OCI-LY3 (cell line): ENCODE data around the gene USPL1.
A peak's percentile ranks its signal among the peaks of the same experiment; 100 is the strongest.

Source experiments
- H2AFZ ChIP-seq: fragments of 200-600, 300-600 bp; shearing (Covaris generic); 2 replicates; pipeline ENCODE4 v1.6.0; 2014; ENCODE audit warnings: antibody characterized with exemption, low read depth, low read length
- H3K27ac ChIP-seq: fragments of 200-600, 300-600 bp; sonication (generic); 2 replicates; pipeline ENCODE4 v1.5.1; 2014; ENCODE audit warnings: mild to moderate bottlenecking, low read length, moderate library complexity, mixed read lengths
- H3K27me3 ChIP-seq: fragments of 200-600, 300-600 bp; sonication (generic); 2 replicates; pipeline ENCODE4 v1.6.1; 2014; ENCODE audit warnings: low read depth, low read length, mixed read lengths
- H3K36me3 ChIP-seq: fragments of 200-600, 300-600 bp; sonication (generic); replicated peaks from 2 replicates; pipeline ENCODE3; 2014; ENCODE audit warnings: low read depth, low read length, mixed read lengths
- H3K4me1 ChIP-seq: fragments of 300-600, 200-600 bp; sonication (generic); 2 replicates; pipeline ENCODE4 v1.6.1; 2014; ENCODE audit warnings: low read length, mixed read lengths
- H3K4me2 ChIP-seq: fragments of 200-600, 300-600 bp; sonication (generic); 2 replicates; pipeline ENCODE4 v1.6.1; 2014; ENCODE audit warnings: low read length, mixed read lengths
- H3K4me3 ChIP-seq: fragments of 300-600, 200-600 bp; sonication (generic); 2 replicates; pipeline ENCODE4 v1.5.1; 2014; ENCODE audit warnings: antibody characterized with exemption, mild to moderate bottlenecking, low read length, moderate library complexity
- H3K79me2 ChIP-seq: fragments of 300-600, 200-600 bp; shearing (Covaris generic); 2 replicates; pipeline ENCODE4 v1.6.1; 2014; ENCODE audit warnings: mild to moderate bottlenecking, low read length, mixed read lengths
- H3K9ac ChIP-seq: fragments of 300-600, 200-600 bp; shearing (Covaris generic); 2 replicates; pipeline ENCODE4 v1.6.0; 2014; ENCODE audit warnings: mild to moderate bottlenecking, low read length, moderate library complexity
- H3K9me3 ChIP-seq: fragments of 200-600, 300-600 bp; shearing (Covaris generic); 2 replicates; pipeline ENCODE4 v1.6.1; 2014; ENCODE audit warnings: low read length, mixed read lengths; ENCODE audit not compliant: insufficient read depth
- H4K20me1 ChIP-seq: fragments of 200-600, 300-600 bp; sonication (generic); 2 replicates; pipeline ENCODE4 v1.6.1; 2016; ENCODE audit warnings: low read length, mixed read lengths; ENCODE audit not compliant: insufficient read depth
- CTCF ChIP-seq: fragments of 200-600, 300-600 bp; sonication (generic); IDR thresholded peaks from 2 replicates; pipeline ENCODE4 v1.5.1; 2014; ENCODE audit warnings: antibody characterized with exemption, low read length, low read depth
- EZH2phosphoT487 ChIP-seq: fragments of 200-600 bp; shearing (Covaris generic); IDR thresholded peaks from 2 replicates; pipeline ENCODE4 v1.6.1; 2018; ENCODE audit warnings: antibody characterized with exemption, mixed run types, low read depth

USPL1 gene

GRCh38 chr13:30619731-30620130, 2.0 kb downstream of the USPL1 start:
- Histone ChIP-seq H3K9ac (no peak overlapping the region), H3K4me2 (peak overlapping the region; percentile 87), H3K27me3 (no peaks in the 10 kb centered on the region), H3K27ac (no peak overlapping the region), H3K9me3 (no peaks in the 10 kb centered on the region), H3K36me3 (peaks cover 27% of the 10 kb centered on the region), H4K20me1 (peaks cover 41% of the 10 kb centered on the region), H2AFZ (no peak overlapping the region), H3K4me3 (peak overlapping the region; percentile 83; the same call in 1 of the 2 replicates), H3K79me2 (peaks cover 78% of the 10 kb centered on the region), H3K4me1 (peaks cover 24% of the 10 kb centered on the region)
- no peak for TF ChIP-seq EZH2phosphoT487
- no peak for TF ChIP-seq CTCF

- H4K20me1 ChIP-seq: peaks cover 45% of the 10 kb centered on the region
- no peaks in the 10 kb centered on the region for H3K27me3 ChIP-seq
- no peak overlapping the region for H3K4me3 ChIP-seq
- H2AFZ ChIP-seq: no peak overlapping the region
- peaks cover 16% of the 10 kb centered on the region for H3K4me1 ChIP-seq
- H3K9me3 ChIP-seq: no peaks in the 10 kb centered on the region
- H3K36me3 ChIP-seq: peaks cover 31% of the 10 kb centered on the region
- H3K4me2 ChIP-seq: no peak overlapping the region
- no peak for TF ChIP-seq CTCF
- TF ChIP-seq EZH2phosphoT487: no peak
- H3K27ac ChIP-seq: no peak overlapping the region
- peaks cover 72% of the 10 kb centered on the region for H3K79me2 ChIP-seq
- no peak overlapping the region for H3K9ac ChIP-seq
Measured at GRCh38 chr13:30620941-30621340, 3.2 kb downstream of the USPL1 start.

GRCh38 chr13:30622551-30622950, 4.8 kb downstream of the USPL1 start:
- Histone ChIP-seq H4K20me1 (peaks cover 52% of the 10 kb centered on the region), H3K4me1 (peaks cover 24% of the 10 kb centered on the region), H3K27me3 (no peaks in the 10 kb centered on the region), H3K36me3 (peaks cover 34% of the 10 kb centered on the region), H3K4me2 (no peak overlapping the region), H3K9me3 (no peaks in the 10 kb centered on the region), H3K4me3 (no peak overlapping the region), H3K9ac (no peak overlapping the region), H3K27ac (no peak overlapping the region), H3K79me2 (peaks cover 62% of the 10 kb centered on the region), H2AFZ (no peak overlapping the region)
- TF ChIP-seq CTCF (no peak), EZH2phosphoT487 (no peak)

GRCh38 chr13:30623392-30623791, 5.7 kb downstream of the USPL1 start:
- no peak overlapping the region for H3K4me2 ChIP-seq
- peaks cover 34% of the 10 kb centered on the region for H3K36me3 ChIP-seq
- H3K4me3 ChIP-seq: no peak overlapping the region
- no peak overlapping the region for H3K9ac ChIP-seq
- peaks cover 54% of the 10 kb centered on the region for H4K20me1 ChIP-seq
- no peaks in the 10 kb centered on the region for H3K9me3 ChIP-seq
- no peak overlapping the region for H2AFZ ChIP-seq
- H3K4me1 ChIP-seq: peaks cover 29% of the 10 kb centered on the region
- peaks cover 61% of the 10 kb centered on the region for H3K79me2 ChIP-seq
- no peaks in the 10 kb centered on the region for H3K27me3 ChIP-seq
- TF ChIP-seq CTCF: no peak
- TF ChIP-seq EZH2phosphoT487: no peak
- H3K27ac ChIP-seq: no peak overlapping the region
